HL-60 (cell line): ENCODE data around the gene RFX1.

Experiments
- DNase-seq, 2 experiments: peaks; one replicate each; pipeline ENCODE4 v3.0.0-alpha.2; 2010 to 2020; ENCODE audit warnings: low read depth in 1 of 2, low spot score in 1 of 2
- H3K27ac ChIP-seq: fragments of 250-450 bp; sonication (Bioruptor Pico); replicated peaks from 2 replicates; pipeline ENCODE4 v1.5.1; 2020; ENCODE audit warnings: mild to moderate bottlenecking, moderate library complexity
- H3K27me3 ChIP-seq: fragments of 250-450 bp; sonication (Bioruptor Pico); 2 replicates; pipeline ENCODE4 v1.5.1; 2021; ENCODE audit warnings: mild to moderate bottlenecking, moderate library complexity; ENCODE audit not compliant: insufficient read depth, poor library complexity, severe bottlenecking
- H3K4me3 ChIP-seq: replicated peaks from 2 replicates; pipeline ENCODE4 v1.5.1; 2011; ENCODE audit warnings: mild to moderate bottlenecking, control low read depth, low read length; ENCODE audit not compliant: insufficient read depth
- CTCF ChIP-seq: IDR thresholded peaks from one replicate; pipeline ENCODE4 v1.5.1; 2011; ENCODE audit warnings: low read length, control low read depth, inconsistent platforms; ENCODE audit not compliant: insufficient read depth
- GABPA ChIP-seq: IDR thresholded peaks from 2 replicates; pipeline ENCODE4 v1.6.1; 2012; ENCODE audit warnings: low read depth
- POLR2AphosphoS5 ChIP-seq: IDR thresholded peaks from 2 replicates; pipeline ENCODE4 v1.6.1; 2012; ENCODE audit warnings: low read depth
- SPI1 ChIP-seq: IDR thresholded peaks from 2 replicates; pipeline ENCODE4 v1.6.1; 2012; ENCODE audit warnings: low read depth, mild to moderate bottlenecking, borderline replicate concordance
- long read RNA-seq: library from polyadenylated mRNA; unstranded; transcript quantifications from one replicate; pipeline ENCODE4 v2.0.0, GENCODE V29; 2020
- TF ChIP-seq, protein P1 (sequence below): IDR thresholded peaks from 2 replicates; pipeline ENCODE4 v1.6.1; 2012; ENCODE audit warnings: low read depth; ENCODE audit not compliant: insufficient replicate concordance

Gene RFX1
- long read RNA-seq = 0 reads

- peak within 1 kb of the TSS; percentile 71 for H3K4me3 ChIP-seq
- H3K27me3 ChIP-seq = no peaks in the 10 kb centered on the region
- peak within 1 kb of the TSS; percentile 96 for H3K27ac ChIP-seq
- DNase-seq = peak; percentile 98 to 99
- TF ChIP-seq GABPA (peak; percentile 62), POLR2AphosphoS5 (no peak), CTCF (no peak)
- TF ChIP-seq, protein P1, sequence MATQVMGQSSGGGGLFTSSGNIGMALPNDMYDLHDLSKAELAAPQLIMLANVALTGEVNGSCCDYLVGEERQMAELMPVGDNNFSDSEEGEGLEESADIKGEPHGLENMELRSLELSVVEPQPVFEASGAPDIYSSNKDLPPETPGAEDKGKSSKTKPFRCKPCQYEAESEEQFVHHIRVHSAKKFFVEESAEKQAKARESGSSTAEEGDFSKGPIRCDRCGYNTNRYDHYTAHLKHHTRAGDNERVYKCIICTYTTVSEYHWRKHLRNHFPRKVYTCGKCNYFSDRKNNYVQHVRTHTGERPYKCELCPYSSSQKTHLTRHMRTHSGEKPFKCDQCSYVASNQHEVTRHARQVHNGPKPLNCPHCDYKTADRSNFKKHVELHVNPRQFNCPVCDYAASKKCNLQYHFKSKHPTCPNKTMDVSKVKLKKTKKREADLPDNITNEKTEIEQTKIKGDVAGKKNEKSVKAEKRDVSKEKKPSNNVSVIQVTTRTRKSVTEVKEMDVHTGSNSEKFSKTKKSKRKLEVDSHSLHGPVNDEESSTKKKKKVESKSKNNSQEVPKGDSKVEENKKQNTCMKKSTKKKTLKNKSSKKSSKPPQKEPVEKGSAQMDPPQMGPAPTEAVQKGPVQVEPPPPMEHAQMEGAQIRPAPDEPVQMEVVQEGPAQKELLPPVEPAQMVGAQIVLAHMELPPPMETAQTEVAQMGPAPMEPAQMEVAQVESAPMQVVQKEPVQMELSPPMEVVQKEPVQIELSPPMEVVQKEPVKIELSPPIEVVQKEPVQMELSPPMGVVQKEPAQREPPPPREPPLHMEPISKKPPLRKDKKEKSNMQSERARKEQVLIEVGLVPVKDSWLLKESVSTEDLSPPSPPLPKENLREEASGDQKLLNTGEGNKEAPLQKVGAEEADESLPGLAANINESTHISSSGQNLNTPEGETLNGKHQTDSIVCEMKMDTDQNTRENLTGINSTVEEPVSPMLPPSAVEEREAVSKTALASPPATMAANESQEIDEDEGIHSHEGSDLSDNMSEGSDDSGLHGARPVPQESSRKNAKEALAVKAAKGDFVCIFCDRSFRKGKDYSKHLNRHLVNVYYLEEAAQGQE = no peak
These were observed at the start of gene RFX1 for GRCh38 chr19:14006085-14006765. Gene RFX1 (minus strand): TSS chr19:14006320. CDS start chr19:13993843, 12,477 bp downstream.

DNA sequence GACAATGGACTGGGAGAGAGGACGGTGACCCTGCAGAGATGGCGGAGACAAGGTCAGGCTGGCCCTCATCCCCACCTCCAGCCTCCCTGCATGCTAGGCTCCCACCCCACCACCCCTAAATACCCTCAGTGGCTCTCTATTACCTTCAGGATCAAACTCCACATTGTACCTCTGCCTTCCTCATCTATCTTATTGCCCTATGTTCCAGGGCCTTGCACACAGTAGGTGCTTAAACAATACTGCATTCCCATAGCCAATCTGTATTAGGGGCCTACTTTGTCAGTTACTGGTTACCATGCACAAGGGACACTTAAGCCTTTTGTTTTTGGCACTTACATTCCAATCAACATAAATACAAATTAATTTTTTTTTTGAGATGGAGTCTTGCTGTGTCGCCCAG, 49.3 kb upstream of the RFX1 start:
- DNase-seq = no peak
- Histone ChIP-seq H3K27ac (no peak overlapping the region), H3K4me3 (no peak overlapping the region), H3K27me3 (peaks cover 22% of the 10 kb centered on the region)
- TF ChIP-seq POLR2AphosphoS5 = no peak
- TF ChIP-seq, protein P1 = no peak
- no peak for TF ChIP-seq SPI1
- no peak for TF ChIP-seq GABPA
- TF ChIP-seq CTCF = no peak

DNA sequence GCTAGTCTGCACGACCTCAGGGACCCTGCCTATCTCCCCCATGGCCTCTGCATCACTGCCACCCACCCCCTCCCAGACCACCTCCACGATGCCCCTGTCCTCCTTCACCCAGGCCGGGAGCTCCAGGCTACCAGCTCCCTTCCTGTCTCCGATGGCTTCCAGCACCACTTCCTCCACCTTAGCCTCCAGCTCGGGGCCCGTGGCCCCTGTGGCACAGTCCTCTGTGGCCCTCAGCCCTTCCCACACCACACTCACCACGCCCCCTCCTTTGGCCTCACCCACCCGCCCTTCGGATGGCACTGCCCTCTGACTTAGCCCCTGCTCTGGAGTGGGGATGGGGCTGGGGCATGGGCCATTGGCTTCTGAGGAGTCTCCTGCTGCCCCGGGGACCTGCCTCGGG, 48.6 kb upstream of the RFX1 start:
- no peak for TF ChIP-seq SPI1
- Histone ChIP-seq H3K27me3 (peaks cover 22% of the 10 kb centered on the region), H3K27ac (no peak overlapping the region), H3K4me3 (no peak overlapping the region)
- DNase-seq = no peak

DNA sequence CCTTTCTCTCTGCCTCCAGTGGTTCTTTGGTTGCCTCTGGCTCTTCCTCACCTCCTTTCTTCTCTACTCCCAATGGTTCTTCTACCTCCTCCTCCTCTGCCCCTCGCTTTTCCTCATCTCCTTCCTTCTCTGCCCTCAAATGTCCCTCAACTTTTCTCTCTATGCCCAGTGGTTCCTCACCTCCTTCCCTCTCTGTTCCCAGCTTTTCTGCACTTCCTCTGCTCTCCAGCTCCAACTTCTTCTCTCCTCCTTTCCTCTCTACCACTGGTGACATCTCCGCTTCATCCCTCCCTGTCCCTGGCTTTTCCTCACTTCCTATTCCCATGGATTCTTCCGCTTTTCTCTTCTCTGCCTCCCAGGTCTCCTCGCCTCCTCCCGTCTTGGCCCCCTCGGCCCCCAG, 48.0 kb upstream of the RFX1 start:
- no peak for DNase-seq
- TF ChIP-seq SPI1 (no peak), GABPA (no peak), CTCF (no peak), POLR2AphosphoS5 (no peak)
- TF ChIP-seq, protein P1 = no peak
- H3K4me3 ChIP-seq = no peak overlapping the region
- H3K27me3 ChIP-seq = peaks cover 20% of the 10 kb centered on the region
- no peak overlapping the region for H3K27ac ChIP-seq
